WTC11 (cell line): Measurements from ENCODE around the gene SSRP1. TPM values are rescaled to one million over a fixed set of nuclear protein-coding genes. Genes with fewer than 3 reads are reported as not detected.
A peak's percentile ranks its signal among the peaks of the same experiment; 100 is the strongest.

Experiments used
- ATAC-seq: fragments of 200-7000 bp; cut with Tn5 transposase; 2 replicates; pipeline ENCODE4 v1.10.0; 2021; ENCODE audit warnings: mild to moderate bottlenecking, moderate library complexity
- CTCF ChIA-PET: fragments of 300-600 bp; sonication (Branson Sonifier 250); formaldehyde crosslinking; loops from one replicate; lab custom pipeline; 2021; ENCODE audit warnings: antibody characterized with exemption; lab: Charles Lee
- POLR2A ChIA-PET: fragments of 350-600 bp; sonication (Branson Sonifier 250); formaldehyde crosslinking; loops from one replicate; lab custom pipeline; 2021; ENCODE audit warnings: antibody characterized with exemption; lab: Charles Lee
- DNase-seq: peaks from one replicate; pipeline ENCODE4 v3.0.0; 2021; ENCODE audit warnings: low spot score
- H3K27ac Mint-ChIP-seq: 2 replicates; pipeline ENCODE4 v1.8.0; 2021; ENCODE audit warnings: mixed read lengths
- H3K27me3 Mint-ChIP-seq: 2 replicates; pipeline ENCODE4 v1.8.0; 2021; ENCODE audit warnings: low read depth, mild to moderate bottlenecking, moderate library complexity, mixed read lengths
- H3K36me3 Mint-ChIP-seq: 2 replicates; pipeline ENCODE4 v1.8.0; 2021; ENCODE audit warnings: mixed read lengths
- H3K4me1 Mint-ChIP-seq: 2 replicates; pipeline ENCODE4 v1.8.0; 2022; ENCODE audit warnings: mixed read lengths
- H3K4me3 Mint-ChIP-seq: 2 replicates; pipeline ENCODE4 v1.8.0; 2021; ENCODE audit warnings: mild to moderate bottlenecking, moderate library complexity, mixed read lengths
- H3K9me3 Mint-ChIP-seq: 2 replicates; pipeline ENCODE4 v1.8.0; 2021; ENCODE audit warnings: mixed read lengths
- ATF2 ChIP-seq: sonication (generic); formaldehyde crosslinking; IDR thresholded peaks from 2 replicates; pipeline ENCODE4 v1.8.1; 2022; ENCODE audit warnings: low read depth, missing genetic modification reagents, borderline replicate concordance
- ATF6 ChIP-seq: sonication (generic); formaldehyde crosslinking; IDR thresholded peaks from 2 replicates; pipeline ENCODE4 v1.8.1; 2023; ENCODE audit warnings: mild to moderate bottlenecking, missing genetic modification reagents
- EMX1 ChIP-seq: fragments of 250-450 bp; sonication (Bioruptor Pico); IDR thresholded peaks from 2 replicates; pipeline ENCODE4 v1.8.0; 2021; ENCODE audit warnings: mild to moderate bottlenecking
- FOXP1 ChIP-seq: sonication (generic); formaldehyde crosslinking; IDR thresholded peaks from 2 replicates; pipeline ENCODE4 v1.8.0; 2022; ENCODE audit warnings: missing genetic modification reagents, mild to moderate bottlenecking, moderate library complexity, borderline replicate concordance
- GRHL2 ChIP-seq: fragments of 250-450 bp; sonication (Bioruptor Pico); IDR thresholded peaks from 2 replicates; pipeline ENCODE4 v1.8.0; 2022; ENCODE audit warnings: mild to moderate bottlenecking, moderate library complexity; ENCODE audit not compliant: insufficient replicate concordance, severe bottlenecking
- HMGA2 ChIP-seq: fragments of 250-450 bp; sonication (Bioruptor Pico); IDR thresholded peaks from 2 replicates; pipeline ENCODE4 v1.4.0; 2021; ENCODE audit warnings: mild to moderate bottlenecking, moderate library complexity
- HMGXB4 ChIP-seq: sonication (generic); formaldehyde crosslinking; IDR thresholded peaks from 2 replicates; pipeline ENCODE4 v1.8.1; 2023; ENCODE audit warnings: mild to moderate bottlenecking, moderate library complexity, missing genetic modification reagents
- IRF1 ChIP-seq: sonication (generic); formaldehyde crosslinking; IDR thresholded peaks from 2 replicates; pipeline ENCODE4 v1.8.0; 2023; ENCODE audit warnings: missing genetic modification reagents
- JUN ChIP-seq: sonication (generic); formaldehyde crosslinking; IDR thresholded peaks from 2 replicates; pipeline ENCODE4 v1.8.0; 2023; ENCODE audit warnings: mild to moderate bottlenecking, missing genetic modification reagents
- NFE2L1 ChIP-seq: sonication (generic); formaldehyde crosslinking; IDR thresholded peaks from 2 replicates; pipeline ENCODE4 v1.8.1; 2023; ENCODE audit warnings: missing genetic modification reagents
- NFYB ChIP-seq: sonication (generic); formaldehyde crosslinking; conservative IDR thresholded peaks from 2 replicates; pipeline ENCODE4 v1.8.0; 2022; ENCODE audit warnings: low read depth, missing genetic modification reagents
- NR2C2 ChIP-seq: sonication (generic); formaldehyde crosslinking; IDR thresholded peaks from 2 replicates; pipeline ENCODE4 v1.8.0; 2022; ENCODE audit warnings: mild to moderate bottlenecking, missing genetic modification reagents
- OVOL2 ChIP-seq: fragments of 250-450 bp; sonication (Bioruptor Pico); IDR thresholded peaks from 2 replicates; pipeline ENCODE4 v1.9.0; 2021; ENCODE audit warnings: mild to moderate bottlenecking, borderline replicate concordance
- RELA ChIP-seq: sonication (generic); formaldehyde crosslinking; IDR thresholded peaks from 2 replicates; pipeline ENCODE4 v1.8.1; 2022; ENCODE audit warnings: missing genetic modification reagents, mild to moderate bottlenecking, borderline replicate concordance
- TEAD4 ChIP-seq: sonication (generic); formaldehyde crosslinking; IDR thresholded peaks from 2 replicates; pipeline ENCODE4 v1.8.0; 2022; ENCODE audit warnings: mild to moderate bottlenecking, missing genetic modification reagents
- USF1 ChIP-seq: sonication (generic); formaldehyde crosslinking; IDR thresholded peaks from 2 replicates; pipeline ENCODE4 v1.8.0; 2022; ENCODE audit warnings: mild to moderate bottlenecking, missing genetic modification reagents
- ZBTB43 ChIP-seq: sonication (generic); formaldehyde crosslinking; IDR thresholded peaks from 2 replicates; pipeline ENCODE4 v1.8.1; 2023; ENCODE audit warnings: mild to moderate bottlenecking, missing genetic modification reagents
- ZMAT4 ChIP-seq: fragments of 250-450 bp; sonication (Bioruptor Pico); IDR thresholded peaks from 2 replicates; pipeline ENCODE4 v1.9.0; 2021; ENCODE audit warnings: mild to moderate bottlenecking
- ZNF232 ChIP-seq: sonication (generic); formaldehyde crosslinking; IDR thresholded peaks from 2 replicates; pipeline ENCODE4 v1.8.0; 2022; ENCODE audit warnings: mild to moderate bottlenecking, missing genetic modification reagents
- total RNA-seq: library from RNA; stranded (reverse); gene quantifications from 3 replicates; pipeline ENCODE4 v1.2.3, GENCODE V29; 2021

SSRP1 gene
- total RNA-seq, 1 experiment from 2014 or later: 228 TPM

- ChIA-PET POLR2A (no interaction called here), CTCF (interaction anchor here (0.9 to 2.0 kb wide), 6 partner anchors 11 to 82 kb away, joined by 3 to 11 read pairs (median 4); no protein-coding TSS in a partner anchor)
- ATAC-seq: no peak
- Mint-ChIP-seq H3K4me1 (peaks cover 2% of the 10 kb centered on the region; the same call in 1 of the 2 replicates), H3K36me3 (no peaks in the 10 kb centered on the region), H3K27ac (no peak overlapping the region), H3K4me3 (peak overlapping the region; percentile 51)
- no peak for TF ChIP-seq NR2C2 (CRISPR knock-in tag)
- no peak for TF ChIP-seq ZMAT4
- no peak for TF ChIP-seq ZBTB43 (CRISPR knock-in tag)
- TF ChIP-seq NFE2L1 (CRISPR knock-in tag): no peak
- no peak for TF ChIP-seq EMX1 (CRISPR knock-in tag)
- TF ChIP-seq, all 79 proteins: peak for 0
- DNase-seq: no peak
- peaks cover 31% of the 10 kb centered on the region for H3K27me3 Mint-ChIP-seq
- peaks cover 6% of the 10 kb centered on the region for H3K9me3 Mint-ChIP-seq
These were observed 40.7 kb upstream of the SSRP1 start for GRCh38 chr11:57376095-57377090.

GRCh38 chr11:57375490-57375889 is 39.8 kb upstream of the SSRP1 start:
- H3K4me3 Mint-ChIP-seq: no peak overlapping the region
- DNase-seq: no peak
- POLR2A ChIA-PET: no interaction called here
- TF ChIP-seq ZMAT4: no peak
- TF ChIP-seq NFE2L1 (CRISPR knock-in tag): no peak
- no peak for TF ChIP-seq HMGA2 (CRISPR knock-in tag)
- no peak for TF ChIP-seq ZNF232 (CRISPR knock-in tag)
- no peak for TF ChIP-seq RELA
- TF ChIP-seq OVOL2 (CRISPR knock-in tag): no peak
- no peak for TF ChIP-seq EMX1 (CRISPR knock-in tag)
- TF ChIP-seq NFYB (CRISPR knock-in tag): no peak
- H3K27ac Mint-ChIP-seq: no peak overlapping the region
- no peak for ATAC-seq
- H3K9me3 Mint-ChIP-seq: peaks cover 6% of the 10 kb centered on the region
- H3K4me1 Mint-ChIP-seq: peaks cover 2% of the 10 kb centered on the region; the same call in 1 of the 2 replicates
- H3K27me3 Mint-ChIP-seq: peaks cover 27% of the 10 kb centered on the region
- H3K36me3 Mint-ChIP-seq: no peaks in the 10 kb centered on the region
- CTCF ChIA-PET: interaction anchor here (2.0 kb wide), 1 partner anchor 26 kb away, joined by 10 read pairs; no protein-coding TSS in a partner anchor

GRCh38 chr11:57374966-57375365 is 39.3 kb upstream of the SSRP1 start:
- H3K27ac Mint-ChIP-seq: no peak overlapping the region
- ChIA-PET CTCF (no interaction called here), POLR2A (no interaction called here)
- peaks cover 23% of the 10 kb centered on the region for H3K27me3 Mint-ChIP-seq
- peaks cover 6% of the 10 kb centered on the region for H3K9me3 Mint-ChIP-seq
- ATAC-seq (no peak), DNase-seq (no peak)
- no peaks in the 10 kb centered on the region for H3K36me3 Mint-ChIP-seq
- peaks cover 2% of the 10 kb centered on the region; the same call in 1 of the 2 replicates for H3K4me1 Mint-ChIP-seq
- no peak overlapping the region for H3K4me3 Mint-ChIP-seq
- TF ChIP-seq ATF6 (no peak), FOXP1 (no peak), IRF1 (CRISPR knock-in tag) (no peak), ATF2 (CRISPR knock-in tag) (no peak), GRHL2 (CRISPR knock-in tag) (no peak), TEAD4 (CRISPR knock-in tag) (no peak), USF1 (no peak), HMGXB4 (no peak), JUN (CRISPR knock-in tag) (no peak), NR2C2 (CRISPR knock-in tag) (no peak)
